Measurements from ENCODE around the gene VASP. TPM values are rescaled to one million over a fixed set of nuclear protein-coding genes. Genes with fewer than 3 reads are reported as not detected.

VASP gene
- total RNA-seq, 1 donor from 2014 or later = 106 TPM

- no peak overlapping the region for H3K4me3 ChIP-seq (ENCODE audit: low read depth, low read length)
- no peak for DNase-seq (ENCODE audit: low read depth)
- no peak for TF ChIP-seq CTCF (conservative IDR thresholded peaks at IDR 0.05; ENCODE audit: low read depth, low read length)
These were observed 22.1 kb downstream of the VASP start for GRCh38 chr19:45529420-45529785.

GRCh38 chr19:45531349-45531748 is 24.1 kb downstream of the VASP start:
- no peak overlapping the region for H3K4me3 ChIP-seq (ENCODE audit: low read depth, low read length)
- TF ChIP-seq CTCF (conservative IDR thresholded peaks at IDR 0.05; ENCODE audit: low read depth, low read length) = no peak
- no peak for DNase-seq (ENCODE audit: low read depth)

- DNase-seq (ENCODE audit: low read depth) = no peak
These were observed 32.2 kb downstream of the VASP start for GRCh38 chr19:45539459-45539858.

GRCh38 chr19:45542234-45542668 is 35.0 kb downstream of the VASP start:
- no peak overlapping the region for H3K4me3 ChIP-seq (ENCODE audit: low read depth, low read length)
- TF ChIP-seq CTCF (conservative IDR thresholded peaks at IDR 0.05; ENCODE audit: low read depth, low read length) = no peak
- no peak for DNase-seq (ENCODE audit: low read depth)

More at GRCh38 chr19:45539459-45539858, 32.2 kb downstream of the VASP start:
- H3K4me3 ChIP-seq (ENCODE audit: low read depth, low read length) = no peak overlapping the region
- no peak for TF ChIP-seq CTCF (conservative IDR thresholded peaks at IDR 0.05; ENCODE audit: low read depth, low read length)

- H3K4me3 ChIP-seq (ENCODE audit: low read depth, low read length) = no peak overlapping the region
- DNase-seq (ENCODE audit: low read depth) = no peak
- TF ChIP-seq CTCF (conservative IDR thresholded peaks at IDR 0.05; ENCODE audit: low read depth, low read length) = no peak
These were observed 40.0 kb downstream of the VASP start for GRCh38 chr19:45547211-45547770.

- H3K4me3 ChIP-seq (ENCODE audit: low read depth, low read length) = no peak overlapping the region
- DNase-seq (ENCODE audit: low read depth) = no peak
- TF ChIP-seq CTCF (conservative IDR thresholded peaks at IDR 0.05; ENCODE audit: low read depth, low read length) = no peak
These were observed 40.8 kb downstream of the VASP start for GRCh38 chr19:45547965-45548609.

GRCh38 chr19:45553464-45553863 is 46.2 kb downstream of the VASP start:
- TF ChIP-seq CTCF (conservative IDR thresholded peaks at IDR 0.05; ENCODE audit: low read depth, low read length) = no peak
- no peak overlapping the region for H3K4me3 ChIP-seq (ENCODE audit: low read depth, low read length)
- no peak for DNase-seq (ENCODE audit: low read depth)

Measured in epithelial cell of proximal tubule (primary cell).